Esophagus muscularis mucosa (tissue), 4 donors: ENCODE measurements around the gene UHMK1. TPM values are rescaled to one million over a fixed set of nuclear protein-coding genes. Genes with fewer than 3 reads are reported as not detected.

Source experiments
- DNase-seq: peaks from one replicate; pipeline ENCODE4 v3.0.0-alpha.2; 2017; ENCODE audit errors: extremely low spot score
- H3K27ac ChIP-seq, 4 donors: fragments of 200-600 bp; sonication (generic); replicated peaks in 1 of 4; 1 replicate in 3 of 4; 2 replicates in 1 of 4; pipeline ENCODE4 v1.5.1; 2016 to 2019; ENCODE audit warnings: mild to moderate bottlenecking in 1 of 4
- H3K27me3 ChIP-seq, 4 donors: fragments of 200-600 bp; sonication (generic); one replicate each; pipeline versions ENCODE4 v1.5.1 to v1.6.0; 2016 to 2019
- H3K36me3 ChIP-seq, 4 donors: fragments of 200-600 bp; sonication (generic); one replicate each; pipeline ENCODE4 v1.5.1; 2016 to 2019
- H3K4me1 ChIP-seq, 4 donors: fragments of 200-600 bp; sonication (generic); one replicate each; pipeline ENCODE4 v1.5.1; 2016 to 2019
- H3K4me3 ChIP-seq, 4 donors: fragments of 200-600 bp; sonication (generic); 1 replicate in 2 of 4; 2 replicates in 2 of 4; pipeline ENCODE4 v1.5.1; 2016 to 2019; ENCODE audit warnings: mild to moderate bottlenecking in 4 of 4, moderate library complexity in 1 of 4
- H3K9me3 ChIP-seq, 4 donors: fragments of 200-600 bp; sonication (generic); 1 replicate in 3 of 4; 2 replicates in 1 of 4; pipeline ENCODE4 v1.5.1; 2016 to 2019
- EP300 ChIP-seq: sonication (generic); formaldehyde crosslinking; IDR thresholded peaks from one replicate; pipeline ENCODE4 v1.6.1; 2017; ENCODE audit warnings: antibody characterized with exemption
- POLR2A ChIP-seq: fragments of 450-650 bp; IDR thresholded peaks from one replicate; pipeline ENCODE4 v1.6.1; 2017; ENCODE audit warnings: antibody characterized with exemption, moderate library complexity, mild to moderate bottlenecking, low read depth
- POLR2AphosphoS5 ChIP-seq, 2 donors: sonication (generic); formaldehyde crosslinking; IDR thresholded peaks; one replicate each; pipeline ENCODE4 v1.6.1; 2017; ENCODE audit warnings: antibody characterized with exemption in 2 of 2
- WGBS: methylation state at CpG from one replicate; pipeline ENCODE4 v1.1.5; 2018; 5-methylcytosine and 5-hydroxymethylcytosine counted together
- intact Hi-C: fragments of 100-400 bp; cut with DNase I; formaldehyde crosslinking; loops from one replicate; pipeline ENCODE4 v1.15.1; 2023
- total RNA-seq, 4 donors: library from RNA; depleted of rRNA; stranded (reverse); fragments of >200 nt; gene quantifications; one replicate each; pipeline versions ENCODE4 v1.1.0 to v1.2.1, GENCODE V29; 2016
- TF ChIP-seq, protein P1 (sequence below), 3 experiments: fragments of 200-600 bp in 2 of 3; fragments of 450-650 bp in 1 of 3; sonication (generic) in 2 of 3; IDR thresholded peaks; one replicate each; pipeline ENCODE4 v1.5.1; 2017 to 2019; ENCODE audit warnings: antibody characterized with exemption in 3 of 3, mild to moderate bottlenecking in 2 of 3, moderate library complexity in 1 of 3

Gene UHMK1
- total RNA-seq, 4 donors from 2014 or later, result 25.3 to 34.4 (median 30.6) TPM

DNA sequence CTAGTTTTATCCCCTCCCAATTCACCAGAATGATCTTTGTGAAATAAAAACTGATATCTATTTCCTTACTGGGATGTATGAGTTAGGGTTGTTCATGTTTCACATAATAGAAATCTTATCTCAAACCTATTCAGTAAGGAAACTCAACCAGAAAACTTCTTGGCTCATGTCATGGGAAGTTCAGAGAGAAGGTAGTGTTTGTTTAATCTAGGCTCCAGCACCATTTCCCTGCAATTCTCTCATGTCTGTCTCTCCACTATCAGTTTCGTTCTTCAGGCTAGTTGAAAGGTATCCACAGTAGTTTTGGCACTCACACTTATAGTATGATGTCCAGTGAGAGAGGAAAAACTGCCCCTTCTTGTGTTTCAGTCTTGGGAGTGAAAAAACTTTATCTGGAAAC lies 34.6 kb upstream of the UHMK1 start:
- intact Hi-C loops, result no loop called here

DNA sequence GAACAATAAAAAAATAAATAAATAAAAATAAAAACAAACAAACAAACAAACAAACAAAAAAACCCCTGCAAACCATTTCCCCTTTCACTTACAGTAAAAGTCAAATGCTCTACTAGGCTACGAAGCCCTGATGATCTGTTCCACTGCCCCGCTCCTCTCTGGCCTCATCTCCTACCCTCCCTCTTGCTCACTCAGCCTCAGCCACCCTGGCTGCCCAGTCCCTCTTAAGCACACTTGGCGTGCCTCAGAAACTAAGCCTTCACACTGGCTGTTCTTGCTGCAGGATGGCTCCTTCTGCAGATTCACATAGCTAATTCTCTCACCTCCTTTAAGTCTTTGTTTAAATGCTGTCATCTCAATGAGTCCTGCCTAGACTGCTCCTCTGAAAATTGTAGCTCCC lies 30.8 kb upstream of the UHMK1 start:
- no peak for DNase-seq
- Histone ChIP-seq H3K27me3 (no peaks in the 10 kb centered on the region), H3K4me1 (no peaks in the 10 kb centered on the region), H3K27ac (no peak overlapping the region), H3K36me3 (no peaks in the 10 kb centered on the region), H3K4me3 (no peak overlapping the region), H3K9me3 (no peaks in the 10 kb centered on the region)
- 86% methylated on average over 3 of the region's 3 CpGs for WGBS
- intact Hi-C loops, result no loop called here
- TF ChIP-seq POLR2AphosphoS5 (IDR thresholded peaks at IDR 0.05) (no peak), EP300 (no peak), POLR2A (no peak)
- TF ChIP-seq, protein P1, sequence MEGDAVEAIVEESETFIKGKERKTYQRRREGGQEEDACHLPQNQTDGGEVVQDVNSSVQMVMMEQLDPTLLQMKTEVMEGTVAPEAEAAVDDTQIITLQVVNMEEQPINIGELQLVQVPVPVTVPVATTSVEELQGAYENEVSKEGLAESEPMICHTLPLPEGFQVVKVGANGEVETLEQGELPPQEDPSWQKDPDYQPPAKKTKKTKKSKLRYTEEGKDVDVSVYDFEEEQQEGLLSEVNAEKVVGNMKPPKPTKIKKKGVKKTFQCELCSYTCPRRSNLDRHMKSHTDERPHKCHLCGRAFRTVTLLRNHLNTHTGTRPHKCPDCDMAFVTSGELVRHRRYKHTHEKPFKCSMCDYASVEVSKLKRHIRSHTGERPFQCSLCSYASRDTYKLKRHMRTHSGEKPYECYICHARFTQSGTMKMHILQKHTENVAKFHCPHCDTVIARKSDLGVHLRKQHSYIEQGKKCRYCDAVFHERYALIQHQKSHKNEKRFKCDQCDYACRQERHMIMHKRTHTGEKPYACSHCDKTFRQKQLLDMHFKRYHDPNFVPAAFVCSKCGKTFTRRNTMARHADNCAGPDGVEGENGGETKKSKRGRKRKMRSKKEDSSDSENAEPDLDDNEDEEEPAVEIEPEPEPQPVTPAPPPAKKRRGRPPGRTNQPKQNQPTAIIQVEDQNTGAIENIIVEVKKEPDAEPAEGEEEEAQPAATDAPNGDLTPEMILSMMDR (IDR thresholded peaks at IDR 0.05), result no peak

More for the DNA sequence above, 34.6 kb upstream of the UHMK1 start:
- Histone ChIP-seq H3K4me1 (no peaks in the 10 kb centered on the region), H3K27me3 (no peaks in the 10 kb centered on the region), H3K4me3 (no peak overlapping the region), H3K27ac (no peak overlapping the region), H3K9me3 (no peaks in the 10 kb centered on the region), H3K36me3 (no peaks in the 10 kb centered on the region)
- no peak for DNase-seq
- TF ChIP-seq, protein P1 (IDR thresholded peaks at IDR 0.05), result no peak
- no peak for TF ChIP-seq POLR2AphosphoS5 (IDR thresholded peaks at IDR 0.05)
- no peak for TF ChIP-seq POLR2A
- TF ChIP-seq EP300, result no peak
- 47% methylated on average over 1 of the region's 1 CpG for WGBS

DNA sequence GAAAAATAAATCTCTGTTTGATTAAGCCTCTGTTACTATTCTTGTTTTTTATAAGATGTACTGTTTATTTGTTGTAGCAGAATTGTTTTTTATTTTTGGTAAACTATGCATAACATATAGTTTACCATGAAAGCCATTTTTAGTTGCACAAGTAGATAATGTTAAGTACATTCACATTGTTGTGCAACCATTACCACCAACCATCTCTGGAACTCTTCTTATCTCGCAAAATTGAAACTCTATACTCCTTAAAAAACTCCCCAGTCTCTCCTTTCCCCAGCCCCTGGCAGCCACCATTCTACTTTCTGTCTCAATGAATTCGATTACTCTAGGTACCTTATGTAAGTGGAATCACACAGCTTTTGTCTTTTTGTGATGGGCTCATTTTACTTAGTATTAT lies 27.4 kb upstream of the UHMK1 start:
- WGBS, result 75% methylated on average over 2 of the region's 2 CpGs
- DNase-seq, result no peak
- Histone ChIP-seq H3K9me3 (no peaks in the 10 kb centered on the region), H3K4me1 (no peaks in the 10 kb centered on the region), H3K27me3 (no peaks in the 10 kb centered on the region), H3K36me3 (no peaks in the 10 kb centered on the region), H3K4me3 (no peak overlapping the region), H3K27ac (no peak overlapping the region)
- TF ChIP-seq EP300 (no peak), POLR2A (no peak), POLR2AphosphoS5 (IDR thresholded peaks at IDR 0.05) (no peak)
- TF ChIP-seq, protein P1 (IDR thresholded peaks at IDR 0.05), result no peak
- intact Hi-C loops, result no loop called here

DNA sequence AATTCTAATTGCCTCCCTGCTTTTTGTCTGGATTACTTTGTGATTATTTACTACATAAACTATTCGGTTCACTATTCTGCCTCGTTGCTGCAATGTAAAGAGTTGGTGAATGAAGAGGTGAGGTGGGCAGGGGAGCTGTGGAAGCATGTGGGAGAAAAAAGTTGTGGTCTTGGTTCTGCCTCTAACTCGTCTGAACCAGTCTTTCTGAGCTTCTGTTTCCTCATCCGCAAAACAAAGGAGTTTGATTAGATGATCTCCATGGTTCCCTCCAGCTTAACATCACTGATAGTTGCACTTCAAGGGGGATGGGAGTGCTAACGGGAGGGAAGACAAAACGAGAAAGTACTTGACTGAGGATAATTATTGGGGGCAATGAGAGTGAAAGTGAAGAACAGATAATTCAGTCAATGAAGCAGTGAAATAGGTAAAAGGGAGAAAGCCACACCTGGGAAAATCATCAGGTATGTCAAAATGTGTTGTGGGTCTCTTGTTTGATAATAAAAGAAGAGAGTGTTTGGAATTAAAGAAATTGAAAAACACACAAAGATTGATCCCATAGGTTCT lies 26.2 kb upstream of the UHMK1 start:
- H3K27me3 ChIP-seq, result no peaks in the 10 kb centered on the region
- no peaks in the 10 kb centered on the region for H3K4me1 ChIP-seq
- peaks cover 0 to 9% (median under 1%) of the 10 kb centered on the region in 4 donors for H3K9me3 ChIP-seq
- no peak overlapping the region for H3K27ac ChIP-seq
- intact Hi-C loops, result no loop called here
- TF ChIP-seq EP300 (no peak), POLR2AphosphoS5 (IDR thresholded peaks at IDR 0.05) (no peak), POLR2A (no peak)
- TF ChIP-seq, protein P1 (IDR thresholded peaks at IDR 0.05), result no peak
- no peak for DNase-seq
- no peak overlapping the region for H3K4me3 ChIP-seq
- no peaks in the 10 kb centered on the region for H3K36me3 ChIP-seq
- WGBS, result 47% methylated on average over 6 of the region's 6 CpGs

DNA sequence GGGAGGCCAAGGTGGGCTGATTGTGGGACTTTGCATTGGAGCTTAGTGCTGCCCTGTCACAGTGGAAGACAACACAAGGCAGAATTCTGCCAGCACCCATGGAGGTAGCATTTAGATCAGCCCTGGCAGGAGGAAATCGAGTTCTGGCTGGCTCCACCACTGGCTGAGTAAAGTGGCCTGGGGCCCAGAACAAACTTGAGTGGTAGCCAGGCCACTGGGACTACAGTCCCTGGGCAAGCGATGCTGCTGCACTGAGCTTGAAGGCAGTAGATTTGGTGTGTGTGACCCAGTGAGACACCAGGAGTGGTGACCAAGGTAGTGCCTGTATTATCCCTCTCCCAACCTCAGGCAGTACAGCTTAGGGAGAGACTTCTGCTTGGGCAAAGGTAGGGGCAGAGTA lies 22.5 kb upstream of the UHMK1 start:
- TF ChIP-seq POLR2AphosphoS5 (IDR thresholded peaks at IDR 0.05) (no peak), EP300 (no peak), POLR2A (no peak)
- TF ChIP-seq, protein P1 (IDR thresholded peaks at IDR 0.05), result no peak
- Histone ChIP-seq H3K4me1 (no peaks in the 10 kb centered on the region), H3K27ac (no peak overlapping the region), H3K36me3 (no peaks in the 10 kb centered on the region), H3K9me3 (peaks cover 0 to 22% (median 10%) of the 10 kb centered on the region in 4 donors), H3K27me3 (no peaks in the 10 kb centered on the region), H3K4me3 (no peak overlapping the region)
- intact Hi-C loops, result no loop called here
- WGBS, result 80% methylated on average over 2 of the region's 2 CpGs
- DNase-seq, result no peak
